ENCODE measurements around the gene MRPS16. TPM values are rescaled to one million over a fixed set of nuclear protein-coding genes. Genes with fewer than 3 reads are reported as not detected.
A peak's percentile ranks its signal among the peaks of the same experiment; 100 is the strongest.

MRPS16 gene
- total and polyA plus RNA-seq, 9 of the 15 experiments (the other 6 are each of a cell fraction or from before 2014, with no cell fraction given) = 65.0 to 239 (median 146) TPM

- TF ChIP-seq ZNF592 (IDR thresholded peaks at IDR 0.05) (no peak), SREBF1 (IDR thresholded peaks at IDR 0.05; ENCODE audit: borderline replicate concordance, low read depth, low read length) (peak; percentile 67; the same call in 1 of the 2 replicates), STAT5A (IDR thresholded peaks at IDR 0.05; ENCODE audit: borderline replicate concordance, low read length) (peak; percentile 33; the same call in 1 of the 2 replicates), PKNOX1 (IDR thresholded peaks at IDR 0.05) (peak; percentile 95), ESRRB (CRISPR knock-in tag; IDR thresholded peaks at IDR 0.05; ENCODE audit: borderline replicate concordance) (no peak), HMBOX1 (IDR thresholded peaks at IDR 0.05) (peak; percentile 12; the same call in 1 of the 2 replicates), PHF8 (IDR thresholded peaks at IDR 0.05; ENCODE audit: borderline replicate concordance, low read length) (peak; percentile 100; the same call in 1 of the 2 replicates), CC2D1A (IDR thresholded peaks at IDR 0.05) (peak; percentile 40; the same call in 1 of the 2 replicates), RNF219 (CRISPR knock-in tag; IDR thresholded peaks at IDR 0.05) (peak; percentile 56; the same call in 1 of the 2 replicates), MYC (IDR thresholded peaks at IDR 0.05; ENCODE audit: low read depth, low read length) (peak; percentile 93), MYC (CRISPR knock-in tag; IDR thresholded peaks at IDR 0.05; ENCODE audit: borderline replicate concordance, low read depth) (peak; percentile 90; the same call in 1 of the 2 replicates)
Measured at GRCh38 chr10:73246646-73247508, 5.6 kb downstream of the MRPS16 start, which contains the start of gene DNAJC9 (continued).
